H1 (cell line): ENCODE results near the gene MXI1. TPM values are rescaled to one million over a fixed set of nuclear protein-coding genes. Genes with fewer than 3 reads are reported as not detected.

ENCODE experiments used
- CTCF ChIA-PET: fragments of 300-600 bp; sonication (Branson Sonifier 250); formaldehyde crosslinking; loops from one replicate; lab custom pipeline; 2021; ENCODE audit not compliant: partially characterized antibody; lab: Charles Lee
- POLR2A ChIA-PET: fragments of 300-600 bp; sonication (Branson Sonifier 250); formaldehyde crosslinking; loops from one replicate; lab custom pipeline; 2021; ENCODE audit warnings: inconsistent platforms; ENCODE audit not compliant: partially characterized antibody; lab: Charles Lee
- DNase-seq, 2 experiments: peaks; one replicate each; pipeline versions ENCODE4 v3.0.0 to v3.0.0-alpha.2; 2010 to 2022; ENCODE audit warnings: low spot score in 2 of 2, low read depth in 1 of 2, mixed read lengths in 1 of 2
- FAIRE-seq: peaks from 2 replicates; lab custom pipeline; 2011; peaks lifted over from hg19 to GRCh38; lab: Jason Lieb, UNC
- H2AFZ ChIP-seq: 2 replicates; pipeline ENCODE4 v1.8.1; 2012; ENCODE audit warnings: low read length, inconsistent platforms
- H2AK5ac ChIP-seq: 2 replicates; pipeline ENCODE4 v1.6.1; 2013; ENCODE audit warnings: low read depth, low read length
- H2BK120ac ChIP-seq: replicated peaks from 2 replicates; pipeline ENCODE3; 2013; ENCODE audit warnings: low read depth, low read length, inconsistent platforms
- H2BK12ac ChIP-seq: 2 replicates; pipeline ENCODE4 v1.6.1; 2013; ENCODE audit warnings: low read depth, low read length
- H2BK15ac ChIP-seq: 2 replicates; pipeline ENCODE4 v1.6.1; 2013; ENCODE audit warnings: low read length
- H2BK20ac ChIP-seq: 2 replicates; pipeline ENCODE4 v1.6.1; 2013; ENCODE audit warnings: low read length
- H2BK5ac ChIP-seq: 2 replicates; pipeline ENCODE4 v1.6.1; 2013; ENCODE audit warnings: low read depth, low read length
- H3K14ac ChIP-seq: 2 replicates; pipeline ENCODE4 v1.6.1; 2013; ENCODE audit warnings: inconsistent platforms; ENCODE audit not compliant: insufficient read length
- H3K18ac ChIP-seq: 2 replicates; pipeline ENCODE4 v1.6.1; 2013; ENCODE audit warnings: low read length; ENCODE audit errors: extremely low read depth
- H3K23ac ChIP-seq: 2 replicates; pipeline ENCODE4 v1.6.1; 2013; ENCODE audit warnings: inconsistent platforms; ENCODE audit not compliant: insufficient read length
- H3K23me2 ChIP-seq: 2 replicates; pipeline ENCODE4 v1.6.1; 2013; ENCODE audit warnings: low read depth, low read length
- H3K27ac ChIP-seq: 2 replicates; pipeline ENCODE4 v1.6.1; 2011; ENCODE audit warnings: low read depth, low read length, inconsistent platforms
- H3K27me3 ChIP-seq, 4 experiments: replicated peaks in 1 of 4; 1 replicate in 1 of 4; 2 replicates in 3 of 4; pipeline versions ENCODE4 v1.6.1 to v1.8.1; 2011 to 2013; ENCODE audit warnings: low read length in 3 of 4, mild to moderate bottlenecking in 3 of 4, inconsistent platforms in 2 of 4, mixed read lengths in 2 of 4, moderate library complexity in 1 of 4; ENCODE audit not compliant: control insufficient read depth in 3 of 4, insufficient read depth in 3 of 4; ENCODE audit errors: extremely low read depth in 1 of 4
- H3K36me3 ChIP-seq, 4 experiments: 2 replicates each; pipeline versions ENCODE4 v1.6.1 to v1.8.1; 2011 to 2013; ENCODE audit warnings: mild to moderate bottlenecking in 4 of 4, low read length in 3 of 4, moderate library complexity in 2 of 4, control low read depth in 1 of 4, inconsistent platforms in 1 of 4; ENCODE audit not compliant: insufficient read depth in 4 of 4, control insufficient read depth in 2 of 4
- H3K4ac ChIP-seq: replicated peaks from 2 replicates; pipeline ENCODE3; 2013; ENCODE audit warnings: low read length, low read depth, mixed read lengths, inconsistent platforms; ENCODE audit not compliant: insufficient read length
- H3K4me1 ChIP-seq, 4 experiments: replicated peaks in 1 of 4; 1 replicate in 1 of 4; 2 replicates in 3 of 4; pipeline versions ENCODE4 v1.6.1 to v1.8.1; 2011 to 2013; ENCODE audit warnings: low read length in 3 of 4, inconsistent platforms in 2 of 4, mixed read lengths in 1 of 4; ENCODE audit not compliant: insufficient read depth in 4 of 4, control insufficient read depth in 3 of 4
- H3K4me2 ChIP-seq, 2 experiments: 2 replicates each; pipeline versions ENCODE4 v1.6.1 to v1.8.1; 2011 to 2013; ENCODE audit warnings: low read depth in 2 of 2, low read length in 2 of 2, control low read depth in 1 of 2, inconsistent platforms in 1 of 2, mild to moderate bottlenecking in 1 of 2; ENCODE audit not compliant: insufficient read depth in 1 of 2
- H3K4me3 ChIP-seq, 4 experiments: fragments of 200-600, 300-600 bp in 1 of 4; sonication (generic), shearing (Covaris generic), sonication (Bioruptor Twin) in 1 of 4; 2 replicates each; pipeline versions ENCODE4 v1.5.1 to v1.8.1; 2011 to 2016; ENCODE audit warnings: low read length in 4 of 4, low read depth in 3 of 4, control low read depth in 2 of 4, inconsistent platforms in 2 of 4, mild to moderate bottlenecking in 2 of 4, mixed read lengths in 1 of 4, moderate library complexity in 1 of 4; ENCODE audit not compliant: insufficient read depth in 2 of 4; ENCODE audit errors: extremely low read depth in 1 of 4
- H3K56ac ChIP-seq: replicated peaks from 2 replicates; pipeline ENCODE3; 2013; ENCODE audit warnings: low read depth, mild to moderate bottlenecking, mixed read lengths, low read length, inconsistent platforms; ENCODE audit not compliant: insufficient read length
- H3K79me1 ChIP-seq: 2 replicates; pipeline ENCODE4 v1.6.1; 2013; ENCODE audit warnings: low read depth, low read length, control low read depth
- H3K79me2 ChIP-seq, 2 experiments: 2 replicates each; pipeline versions ENCODE4 v1.6.1 to v1.8.1; 2012 to 2013; ENCODE audit warnings: low read length in 2 of 2, mild to moderate bottlenecking in 2 of 2, inconsistent platforms in 1 of 2; ENCODE audit not compliant: insufficient read depth in 2 of 2, control insufficient read depth in 1 of 2
- H3K9ac ChIP-seq, 4 experiments: replicated peaks in 1 of 4; 1 replicate in 1 of 4; 2 replicates in 3 of 4; pipeline versions ENCODE4 v1.6.1 to v1.8.1; 2011 to 2013; ENCODE audit warnings: low read depth in 3 of 4, low read length in 3 of 4, control low read depth in 2 of 4, mild to moderate bottlenecking in 2 of 4, moderate library complexity in 2 of 4, inconsistent platforms in 1 of 4; ENCODE audit errors: extremely low read depth in 1 of 4
- H3K9me3 ChIP-seq, 2 experiments: 2 replicates each; pipeline versions ENCODE4 v1.6.1 to v1.8.1; 2012 to 2013; ENCODE audit warnings: mild to moderate bottlenecking in 2 of 2, moderate library complexity in 2 of 2, control low read depth in 1 of 2, inconsistent platforms in 1 of 2, low read depth in 1 of 2, low read length in 1 of 2, mixed read lengths in 1 of 2; ENCODE audit not compliant: insufficient read depth in 2 of 2
- H4K20me1 ChIP-seq, 2 experiments: replicated peaks in 1 of 2; 2 replicates each; pipeline versions ENCODE3 to v1.8.1; 2011 to 2013; ENCODE audit warnings: inconsistent platforms in 2 of 2, low read length in 2 of 2, mild to moderate bottlenecking in 1 of 2; ENCODE audit not compliant: insufficient read depth in 2 of 2, control insufficient read depth in 1 of 2
- H4K5ac ChIP-seq: 2 replicates; pipeline ENCODE4 v1.6.1; 2013; ENCODE audit warnings: low read length, low read depth, mixed read lengths, inconsistent platforms; ENCODE audit not compliant: insufficient read length
- H4K8ac ChIP-seq: 2 replicates; pipeline ENCODE4 v1.8.0; 2013; ENCODE audit warnings: mild to moderate bottlenecking, moderate library complexity, low read length, inconsistent platforms; ENCODE audit not compliant: insufficient read depth; ENCODE audit errors: extremely low read depth
- H4K91ac ChIP-seq: replicated peaks from 2 replicates; pipeline ENCODE3; 2013; ENCODE audit warnings: low read length, mixed read lengths, inconsistent platforms; ENCODE audit not compliant: insufficient read length
- GABPA ChIP-seq: IDR thresholded peaks from 2 replicates; pipeline ENCODE4 v1.6.1; 2011; ENCODE audit warnings: mild to moderate bottlenecking, low read length, moderate library complexity, borderline replicate concordance; ENCODE audit not compliant: insufficient read depth
- HDAC6 ChIP-seq: IDR thresholded peaks from one replicate; pipeline ENCODE4 v1.7.1; 2012; ENCODE audit warnings: low read depth, mild to moderate bottlenecking, inconsistent platforms, low read length, moderate library complexity
- JUND ChIP-seq: IDR thresholded peaks from 2 replicates; pipeline ENCODE4 v1.6.1; 2011; ENCODE audit warnings: mild to moderate bottlenecking, improper control_type of control experiment, low read length
- PHF8 ChIP-seq: fragments of 200-600 bp; sonication (generic); conservative IDR thresholded peaks from 2 replicates; pipeline ENCODE4 v1.7.1; 2012; ENCODE audit warnings: low read depth, mild to moderate bottlenecking, inconsistent platforms, low read length, moderate library complexity
- RBBP5 ChIP-seq: IDR thresholded peaks from 2 replicates; pipeline ENCODE4 v1.7.1; 2012; ENCODE audit warnings: low read depth, mild to moderate bottlenecking, inconsistent platforms, low read length, moderate library complexity, borderline replicate concordance
- TAF1 ChIP-seq: IDR thresholded peaks from 2 replicates; pipeline ENCODE4 v1.6.1; 2011; ENCODE audit warnings: mild to moderate bottlenecking, low read depth, low read length
- TAF7 ChIP-seq: optimal IDR thresholded peaks from 2 replicates; pipeline ENCODE3; 2011; ENCODE audit warnings: low read depth, mild to moderate bottlenecking, inconsistent platforms, low read length, moderate library complexity, borderline replicate concordance
- TEAD4 ChIP-seq: IDR thresholded peaks from 2 replicates; pipeline ENCODE4 v1.6.1; 2012; ENCODE audit warnings: low read depth, low read length, inconsistent platforms, mixed read lengths
- YY1 ChIP-seq: IDR thresholded peaks from 2 replicates; pipeline ENCODE4 v1.6.1; 2011; ENCODE audit warnings: low read depth, mild to moderate bottlenecking, low read length
- WGBS, 2 experiments: shearing (Covaris generic) in 1 of 2; methylation state at CpG; one replicate each; pipeline versions ENCODE4 v1.1.6 to v1.1.7; 2013 to 2015; ENCODE audit warnings: low lambda C conversion rate in 2 of 2, mixed read lengths in 2 of 2, inconsistent platforms in 1 of 2, low coverage in 1 of 2, missing lambda C conversion rate in 1 of 2; ENCODE audit not compliant: insufficient replicate concordance in 2 of 2, insufficient coverage in 1 of 2, insufficient read length in 1 of 2; ENCODE audit errors: extremely low coverage in 1 of 2, missing lambda C conversion rate in 1 of 2; 5-methylcytosine and 5-hydroxymethylcytosine counted together
- polyA plus RNA-seq, 7 experiments: library from polyadenylated mRNA; depleted of rRNA in 3 of 7; stranded (reverse) in 5 of 7; unstranded in 2 of 7; fragments of >200 nt in 5 of 7; fragments of 200-250 nt in 2 of 7; gene quantifications; 1 replicate in 5 of 7; 2 replicates in 1 of 7; 4 replicates in 1 of 7; pipeline versions ENCODE4 v1.2.1 to v1.2.3, GENCODE V29; 2011 to 2013; ENCODE audit warnings: missing spikeins in 2 of 7, mixed read lengths in 2 of 7
- total RNA-seq: library from RNA; stranded (reverse); fragmentation: NEBNext Ultra II Directional; extraction: Animal tissue kit (Norgen Biotek cat#: 25700); gene quantifications from 2 replicates; pipeline ENCODE4 v1.2.1, GENCODE V29; 2021
- TF ChIP-seq, protein P1 (sequence below): IDR thresholded peaks from 2 replicates; pipeline ENCODE4 v1.6.1; 2012; ENCODE audit warnings: inconsistent platforms
- TF ChIP-seq, protein P2 (sequence below): IDR thresholded peaks from 2 replicates; pipeline ENCODE4 v1.6.1; 2012; ENCODE audit warnings: inconsistent platforms
- TF ChIP-seq, protein P3 (sequence below): IDR thresholded peaks from 2 replicates; pipeline ENCODE4 v1.6.1; 2011; ENCODE audit warnings: low read length, improper control_type of control experiment

Gene MXI1
- total and polyA plus RNA-seq, 2 of the 8 experiments (the other 6 are each of a cell fraction or from before 2014, with no cell fraction given): 5.7 to 8.8 TPM

DNA sequence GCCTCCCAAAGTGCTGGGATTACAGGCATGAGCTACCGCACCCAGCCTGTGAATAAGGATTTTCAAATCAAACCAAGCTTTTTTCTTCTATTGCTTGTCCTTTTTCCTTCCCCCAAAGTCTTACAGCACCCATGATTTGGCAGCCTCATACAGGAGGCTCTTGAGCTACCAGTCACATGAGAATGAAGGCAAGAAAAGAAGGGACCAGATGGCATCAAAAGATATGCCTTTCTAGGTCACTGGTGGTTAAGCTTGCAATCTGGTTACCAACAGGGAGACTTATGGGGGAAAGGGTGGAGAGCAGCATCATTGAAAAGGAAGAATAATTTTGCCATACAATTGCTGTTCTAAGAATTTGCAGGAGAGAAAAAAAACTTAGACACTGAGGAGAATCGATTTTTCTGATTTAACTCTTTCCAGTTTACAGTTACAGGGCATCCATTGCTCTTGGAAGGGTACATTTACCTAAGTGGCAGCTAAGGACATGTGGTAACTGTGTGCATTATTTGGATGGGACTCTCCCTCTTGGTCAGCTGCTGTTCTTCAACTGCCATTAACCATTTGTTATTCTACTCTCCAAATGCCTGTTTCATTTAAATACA is 67.8 kb downstream of the MXI1 start:
- H3K18ac ChIP-seq: no peak overlapping the region
- H3K27ac ChIP-seq: no peak overlapping the region
- no peak overlapping the region for H3K14ac ChIP-seq
- WGBS, 2 experiments: 66% methylated on average over 2 of the region's 2 CpGs; no CpG with 5 or more reads in 1 of the 2 experiments
- no peaks in the 10 kb centered on the region; a peak in 1 of 8 replicates for H3K36me3 ChIP-seq
- POLR2A ChIA-PET: no interaction called here
- H3K56ac ChIP-seq: no peak overlapping the region
- H3K27me3 ChIP-seq: no peaks in the 10 kb centered on the region
- H2BK20ac ChIP-seq: no peak overlapping the region
- H4K91ac ChIP-seq: no peak overlapping the region
- H3K9ac ChIP-seq: no peak overlapping the region
- H3K79me2 ChIP-seq: no peaks in the 10 kb centered on the region
- H3K4me3 ChIP-seq: no peak overlapping the region
- H2BK120ac ChIP-seq: no peak overlapping the region
- H2AFZ ChIP-seq: no peak overlapping the region
- no peak overlapping the region for H4K8ac ChIP-seq
- H2AK5ac ChIP-seq: no peak overlapping the region
- no peaks in the 10 kb centered on the region for H3K4me1 ChIP-seq
- FAIRE-seq: no peak
- H3K79me1 ChIP-seq: no peaks in the 10 kb centered on the region
- no peak overlapping the region for H2BK15ac ChIP-seq
- H3K4me2 ChIP-seq: no peak overlapping the region
- H3K4ac ChIP-seq: no peak overlapping the region
- H3K23ac ChIP-seq: no peak overlapping the region
- DNase-seq: no peak
- CTCF ChIA-PET: interaction anchor here (0.7 to 2.6 kb wide), 13 partner anchors 8 to 139 kb away, joined by 3 to 12 read pairs (median 4); partner anchors contain the start of gene MXI1
- H4K20me1 ChIP-seq: peaks cover 0 to 1% of the 10 kb centered on the region in 2 experiments
- H2BK12ac ChIP-seq: no peak overlapping the region
- H2BK5ac ChIP-seq: no peak overlapping the region
- no peaks in the 10 kb centered on the region for H3K23me2 ChIP-seq
- no peak overlapping the region for H4K5ac ChIP-seq
- no peaks in the 10 kb centered on the region for H3K9me3 ChIP-seq
- no peak for TF ChIP-seq TAF7
- TF ChIP-seq, protein P1, sequence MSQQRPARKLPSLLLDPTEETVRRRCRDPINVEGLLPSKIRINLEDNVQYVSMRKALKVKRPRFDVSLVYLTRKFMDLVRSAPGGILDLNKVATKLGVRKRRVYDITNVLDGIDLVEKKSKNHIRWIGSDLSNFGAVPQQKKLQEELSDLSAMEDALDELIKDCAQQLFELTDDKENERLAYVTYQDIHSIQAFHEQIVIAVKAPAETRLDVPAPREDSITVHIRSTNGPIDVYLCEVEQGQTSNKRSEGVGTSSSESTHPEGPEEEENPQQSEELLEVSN: no peak
- TF ChIP-seq, protein P2, sequence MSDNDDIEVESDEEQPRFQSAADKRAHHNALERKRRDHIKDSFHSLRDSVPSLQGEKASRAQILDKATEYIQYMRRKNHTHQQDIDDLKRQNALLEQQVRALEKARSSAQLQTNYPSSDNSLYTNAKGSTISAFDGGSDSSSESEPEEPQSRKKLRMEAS: no peak
- no peak for TF ChIP-seq GABPA
- no peak for TF ChIP-seq PHF8
- TF ChIP-seq HDAC6: no peak
- TF ChIP-seq, protein P3, sequence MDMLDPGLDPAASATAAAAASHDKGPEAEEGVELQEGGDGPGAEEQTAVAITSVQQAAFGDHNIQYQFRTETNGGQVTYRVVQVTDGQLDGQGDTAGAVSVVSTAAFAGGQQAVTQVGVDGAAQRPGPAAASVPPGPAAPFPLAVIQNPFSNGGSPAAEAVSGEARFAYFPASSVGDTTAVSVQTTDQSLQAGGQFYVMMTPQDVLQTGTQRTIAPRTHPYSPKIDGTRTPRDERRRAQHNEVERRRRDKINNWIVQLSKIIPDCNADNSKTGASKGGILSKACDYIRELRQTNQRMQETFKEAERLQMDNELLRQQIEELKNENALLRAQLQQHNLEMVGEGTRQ: no peak
- TF ChIP-seq TAF1: no peak
- no peak for TF ChIP-seq JUND
- TF ChIP-seq YY1: no peak
- no peak for TF ChIP-seq RBBP5
- no peak for TF ChIP-seq TEAD4
